GM11168 (cell line): ENCODE measurements around the gene CADM2.

Source experiments
- in situ Hi-C: fragments of 300-500 bp; cut with MboI; formaldehyde crosslinking; loops from one replicate; pipeline ENCODE4 v1.12.0; 2022; ENCODE audit warnings: low sequenced_read_pairs; ENCODE audit not compliant: unreplicated experiment

CADM2 gene

GRCh38 chr3:85725809-85726208 lies 767.0 kb downstream of the CADM2 start:
- in situ Hi-C loops, result no loop called here

- in situ Hi-C loops, result no loop called here
Observed at GRCh38 chr3:85726241-85726640, 767.5 kb downstream of the CADM2 start.

DNA sequence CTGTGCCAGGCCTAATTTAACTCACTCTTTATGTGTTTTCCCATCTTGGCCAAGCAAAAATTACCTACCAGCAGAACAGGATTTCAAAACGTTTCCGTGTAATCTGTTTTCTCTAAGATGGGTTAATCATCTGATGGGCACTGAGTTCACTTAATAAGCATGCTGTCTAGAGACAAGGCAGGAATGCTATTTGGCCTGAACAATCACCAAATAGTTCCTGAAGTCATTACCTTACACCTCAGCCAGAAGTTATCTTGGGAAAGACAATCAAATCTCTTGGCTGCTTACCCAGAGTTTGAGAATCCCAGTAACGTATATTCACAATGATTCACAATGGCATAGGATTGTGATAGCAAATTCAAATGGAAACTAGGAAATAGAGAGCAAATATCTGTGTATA lies 779.1 kb downstream of the CADM2 start:
- in situ Hi-C loops, result no loop called here

DNA sequence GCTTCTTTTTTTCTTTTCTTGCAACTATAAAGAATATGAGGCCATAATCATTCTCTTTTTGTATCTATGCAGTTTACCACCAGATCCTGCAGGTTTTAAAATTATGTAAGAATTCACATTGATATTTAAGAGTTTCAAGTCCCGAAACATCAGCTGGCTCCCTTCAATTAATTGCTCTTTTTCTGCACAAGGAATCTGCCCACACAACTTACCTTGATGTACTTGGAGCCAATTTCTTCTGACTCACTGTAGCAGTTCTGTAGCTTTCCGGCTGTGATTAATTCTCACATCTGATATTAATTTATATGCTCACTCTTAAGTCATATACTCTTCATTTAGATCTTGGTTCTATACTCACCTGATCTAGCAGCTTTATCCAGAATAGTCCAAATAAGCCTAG lies 781.8 kb downstream of the CADM2 start:
- in situ Hi-C loops, result no loop called here

DNA sequence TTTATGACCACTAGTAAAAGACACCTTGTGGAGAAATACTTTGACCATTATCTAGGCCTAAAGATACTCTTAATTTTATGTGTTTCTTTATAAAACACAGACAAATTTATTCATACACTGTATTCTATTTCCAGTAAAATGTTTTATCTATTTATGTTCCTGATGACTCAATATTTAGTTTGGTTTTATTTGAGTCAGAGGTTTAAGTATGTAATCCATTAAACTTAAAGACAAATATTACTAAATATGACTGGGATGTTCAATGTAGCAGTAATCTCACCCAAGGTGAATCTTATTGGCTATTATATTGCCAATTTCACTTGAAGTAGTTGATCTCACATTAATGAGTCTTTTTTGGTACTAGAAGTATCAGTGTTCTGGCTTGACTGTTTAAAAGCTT lies 799.7 kb downstream of the CADM2 start:
- in situ Hi-C loops, result loop anchor here (25.0 kb wide), 1 partner anchor 871 kb away; no protein-coding TSS in a partner anchor

DNA sequence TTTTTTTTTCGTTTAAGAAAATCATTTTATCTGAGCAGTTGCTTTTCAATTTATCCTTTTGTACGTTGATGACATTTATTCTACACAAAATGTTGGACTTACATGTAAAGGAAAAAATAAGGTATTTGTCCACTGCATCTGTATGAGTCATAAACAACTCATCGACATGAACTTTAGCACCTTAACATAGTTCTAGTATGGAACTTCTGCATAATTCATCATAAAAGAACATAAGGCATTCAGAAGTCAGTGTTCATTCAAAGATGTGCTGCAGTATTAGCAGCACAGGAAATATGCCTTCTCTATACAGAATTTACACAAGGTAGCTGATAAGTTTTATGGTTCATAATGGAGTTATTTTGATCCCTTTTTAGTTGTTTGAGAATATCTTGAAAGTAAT lies 801.6 kb downstream of the CADM2 start:
- in situ Hi-C loops, result loop anchor here (25.0 kb wide), 1 partner anchor 873 kb away; no protein-coding TSS in a partner anchor

GRCh38 chr3:85780806-85781205 lies 822.0 kb downstream of the CADM2 start:
- in situ Hi-C loops, result no loop called here

GRCh38 chr3:85781806-85782205 lies 823.0 kb downstream of the CADM2 start:
- in situ Hi-C loops, result no loop called here

- in situ Hi-C loops, result no loop called here
Observed at GRCh38 chr3:85783291-85783690, 824.5 kb downstream of the CADM2 start.

DNA sequence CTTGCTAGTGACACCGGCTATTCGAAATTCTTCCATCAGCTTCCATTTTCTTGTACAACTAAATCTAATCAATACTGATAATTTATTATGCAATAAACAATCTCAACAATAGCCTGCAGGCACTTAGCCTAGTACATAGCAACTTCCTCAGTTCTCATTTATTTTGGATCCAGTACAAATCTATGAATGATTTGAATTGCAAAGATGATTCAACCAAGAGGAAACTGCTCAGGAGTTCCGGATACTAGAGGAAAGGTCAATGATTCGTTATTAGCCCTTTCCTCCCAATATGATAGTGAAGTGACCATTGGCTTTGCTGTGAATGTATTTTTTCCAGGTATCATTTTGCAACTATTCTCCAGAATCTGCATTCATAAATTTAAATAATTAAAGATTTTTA lies 827.0 kb downstream of the CADM2 start:
- in situ Hi-C loops, result no loop called here

DNA sequence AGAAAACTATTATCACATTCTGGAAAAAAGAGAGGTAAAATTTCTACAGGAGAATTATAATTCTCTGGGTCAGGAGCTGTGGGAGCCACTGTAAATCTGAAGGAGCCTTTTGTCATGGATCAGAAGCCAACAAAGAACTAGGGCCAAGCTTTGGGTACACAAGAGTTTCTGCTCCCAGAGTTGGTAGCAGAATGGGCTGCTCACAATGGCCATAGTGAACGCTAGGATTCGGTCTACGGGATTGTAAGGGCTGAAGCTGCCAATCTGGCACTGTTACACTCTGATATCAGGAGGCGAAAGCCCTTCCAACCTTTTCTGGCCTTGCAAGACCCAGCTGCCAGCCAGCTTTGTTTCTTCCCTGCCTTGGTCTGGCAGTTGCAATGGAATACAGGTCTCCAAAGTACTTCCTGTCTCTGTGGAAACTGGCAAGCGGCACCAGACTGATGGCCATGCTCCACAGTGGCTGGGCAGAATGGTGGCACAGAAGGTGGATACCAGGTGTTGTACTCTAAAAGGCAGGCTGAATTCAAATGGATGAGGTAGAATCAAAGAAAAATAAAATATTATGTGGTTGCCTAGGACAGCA lies 831.7 kb downstream of the CADM2 start:
- in situ Hi-C loops, result no loop called here

GRCh38 chr3:85796140-85796539 lies 837.4 kb downstream of the CADM2 start:
- in situ Hi-C loops, result no loop called here

- in situ Hi-C loops, result loop anchor here (25.0 kb wide), 1 partner anchor 762 kb away; no protein-coding TSS in a partner anchor
Observed at GRCh38 chr3:85800676-85801075, 841.9 kb downstream of the CADM2 start.

DNA sequence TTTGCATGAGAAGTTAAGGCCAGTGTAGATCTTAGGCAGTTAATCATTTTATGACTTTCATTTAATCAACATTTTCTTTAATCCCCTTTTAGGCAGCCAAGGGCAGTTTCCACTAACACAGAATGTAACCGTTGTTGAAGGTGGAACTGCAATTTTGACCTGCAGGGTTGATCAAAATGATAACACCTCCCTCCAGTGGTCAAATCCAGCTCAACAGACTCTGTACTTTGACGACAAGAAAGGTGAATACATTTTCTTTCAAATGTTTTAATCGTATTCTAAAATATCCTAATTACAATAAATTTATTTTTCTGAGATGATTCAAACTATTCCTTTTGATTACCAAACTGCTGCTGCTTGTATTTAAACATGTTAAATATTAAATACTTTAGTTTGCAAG lies 843.2 kb downstream of the CADM2 start:
- in situ Hi-C loops, result loop anchor here (25.0 kb wide), 1 partner anchor 760 kb away; no protein-coding TSS in a partner anchor

- in situ Hi-C loops, result loop anchor here (25.0 kb wide), 1 partner anchor 754 kb away; no protein-coding TSS in a partner anchor
Observed at GRCh38 chr3:85808755-85809154, 850.0 kb downstream of the CADM2 start.

DNA sequence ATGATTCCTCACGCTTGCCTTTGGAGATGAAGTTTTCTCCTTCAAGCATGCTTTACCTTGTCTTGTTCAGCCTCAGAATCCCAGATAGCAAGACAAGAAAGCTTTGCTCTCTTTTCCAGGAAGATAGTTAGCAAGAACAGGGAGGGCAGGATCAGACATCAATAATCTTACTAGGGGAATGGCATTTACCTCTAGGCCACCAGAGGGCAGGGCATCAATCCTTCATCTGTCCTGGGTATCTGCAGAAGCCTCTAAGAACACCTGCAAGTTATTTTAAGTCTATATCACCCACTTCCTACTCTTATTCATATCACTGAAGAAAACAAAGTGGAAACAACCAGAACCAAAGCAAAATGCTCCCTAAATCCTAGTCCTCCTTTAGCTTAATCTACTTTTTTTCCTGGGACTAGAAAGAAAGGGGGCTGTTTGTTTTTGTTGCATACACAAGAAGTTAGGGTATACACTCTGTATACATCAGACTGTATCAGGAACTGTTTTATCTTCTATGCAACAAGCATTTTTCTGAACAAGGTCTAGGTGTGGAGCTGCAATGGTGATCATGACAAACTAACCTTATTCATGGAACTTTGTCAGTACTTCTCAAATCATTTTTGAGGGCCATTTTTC lies 862.5 kb downstream of the CADM2 start:
- in situ Hi-C loops, result loop anchor here (25.0 kb wide), 1 partner anchor 741 kb away; no protein-coding TSS in a partner anchor

DNA sequence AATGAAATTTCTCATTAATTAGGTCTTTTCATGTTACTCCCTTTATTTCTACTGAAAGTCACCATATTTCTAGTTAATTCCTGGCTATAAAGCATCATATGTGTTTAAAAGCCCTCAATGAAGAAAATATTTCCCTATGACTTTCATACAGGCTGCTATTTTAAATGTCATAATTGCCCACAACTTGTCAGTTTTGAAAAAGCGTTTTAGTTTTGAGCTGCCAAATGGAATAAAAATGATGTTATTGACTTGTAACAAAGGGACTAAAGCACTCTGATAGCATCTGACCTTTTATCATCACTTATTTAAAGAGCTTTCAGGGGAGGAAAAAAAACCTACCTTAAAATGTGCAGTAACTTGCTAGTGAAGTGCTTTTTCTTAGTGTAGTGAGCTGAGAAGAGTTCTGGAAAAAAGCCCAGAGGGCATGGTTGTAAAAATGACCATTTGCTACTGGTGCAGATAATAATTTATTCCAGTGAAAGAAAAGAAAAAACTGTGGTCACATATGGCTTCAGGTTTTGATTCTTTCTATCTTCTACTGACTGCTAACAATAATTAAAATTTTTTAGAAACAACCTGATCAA lies 877.2 kb downstream of the CADM2 start:
- in situ Hi-C loops, result no loop called here

GRCh38 chr3:85837402-85837801 lies 878.6 kb downstream of the CADM2 start:
- in situ Hi-C loops, result no loop called here

DNA sequence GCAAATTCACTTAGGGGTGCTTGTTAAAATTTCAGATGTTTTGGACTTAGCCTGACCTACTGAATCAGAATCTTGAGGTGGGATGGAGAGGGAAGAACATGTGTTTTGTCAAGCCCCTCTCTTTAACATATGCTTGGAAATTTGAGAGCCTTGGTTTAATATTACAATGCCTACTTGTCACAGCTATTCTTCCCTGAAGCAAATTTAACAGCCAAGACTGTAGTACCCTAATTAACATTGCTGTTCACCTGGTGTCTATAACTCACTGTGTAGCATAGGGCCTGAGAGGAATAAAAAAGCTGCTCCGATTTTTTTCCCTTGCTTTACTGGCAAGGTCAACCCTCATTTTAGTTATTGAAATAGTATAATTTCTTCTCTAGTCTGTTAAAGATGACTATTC lies 880.1 kb downstream of the CADM2 start:
- in situ Hi-C loops, result no loop called here

- in situ Hi-C loops, result no loop called here
Observed at GRCh38 chr3:85842081-85842480, 883.3 kb downstream of the CADM2 start.

- in situ Hi-C loops, result no loop called here
Observed at GRCh38 chr3:85846940-85847339, 888.2 kb downstream of the CADM2 start.

GRCh38 chr3:85851071-85851470 lies 892.3 kb downstream of the CADM2 start:
- in situ Hi-C loops, result no loop called here
